ENCODE measurements around the gene BCAS3. TPM values are rescaled to one million over a fixed set of nuclear protein-coding genes. Genes with fewer than 3 reads are reported as not detected.

The BCAS3 gene
- total RNA-seq, 4 donors from 2014 or later: 13.0 to 27.8 (median 20.7) TPM

GRCh38 chr17:61412860-61413660 lies 735.4 kb downstream of the BCAS3 start:
- H3K27ac ChIP-seq: peak overlapping the region; percentile 82 to 92 (median 90)
- intact Hi-C loops (cut with DNase I): loop anchor here (5.0 kb wide), 1 partner anchor 424 kb away; no protein-coding TSS in a partner anchor
- no peaks in the 10 kb centered on the region for H3K9me3 ChIP-seq
- H3K36me3 ChIP-seq: no peaks in the 10 kb centered on the region
- DNase-seq: no peak
- peak overlapping the region; percentile 63 to 75 (median 70) for H3K4me3 ChIP-seq
- peaks cover 0 to 98% (median 4%) of the 10 kb centered on the region in 4 donors for H3K27me3 ChIP-seq
- H3K4me1 ChIP-seq: peaks cover 37 to 86% (median 40%) of the 10 kb centered on the region in 3 donors
- WGBS, 2 donors: 47 to 48% methylated on average over 6 of the region's 38 CpGs
- TF ChIP-seq CTCF (IDR thresholded peaks at IDR 0.05) (no peak), POLR2A (IDR thresholded peaks at IDR 0.05) (no peak)

DNA sequence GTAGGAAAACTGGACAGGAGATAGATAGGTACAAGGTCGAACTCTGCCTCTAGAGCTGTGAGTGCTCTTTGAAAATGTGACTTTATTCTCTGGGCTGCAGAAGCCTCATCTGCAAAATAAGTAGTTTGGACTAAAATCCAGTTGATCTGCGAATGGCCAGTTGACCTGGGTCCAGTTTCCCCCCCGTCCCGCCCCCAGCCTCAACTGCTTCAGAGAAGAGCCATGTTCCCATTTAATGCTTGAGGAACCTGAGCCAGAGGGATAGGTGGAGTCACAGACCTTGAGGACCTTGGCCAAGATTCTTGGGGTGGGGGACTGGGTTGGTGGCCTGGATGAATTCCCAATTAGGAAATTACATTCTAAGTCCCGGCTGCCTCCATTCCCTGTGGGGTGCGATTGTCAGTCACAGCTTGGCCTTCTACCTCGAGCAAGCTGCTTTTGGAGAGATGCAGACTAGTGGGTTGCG lies 736.0 kb downstream of the BCAS3 start:
- TF ChIP-seq CTCF (IDR thresholded peaks at IDR 0.05) (no peak), POLR2A (IDR thresholded peaks at IDR 0.05) (no peak)
- Histone ChIP-seq H3K9me3 (no peaks in the 10 kb centered on the region), H3K4me3 (peak overlapping the region in 2 of 4 donors; percentile 70 to 75), H3K27ac (peak overlapping the region in 3 of 4 donors; percentile 35 to 92 (median 91)), H3K4me1 (peaks cover 33 to 80% (median 36%) of the 10 kb centered on the region in 3 donors), H3K27me3 (peaks cover 0 to 97% (median under 1%) of the 10 kb centered on the region in 4 donors), H3K36me3 (no peaks in the 10 kb centered on the region)
- intact Hi-C loops (cut with DNase I): loop anchor here (5.0 kb wide), 1 partner anchor 424 kb away; no protein-coding TSS in a partner anchor
- WGBS, 2 donors: 78 to 80% methylated on average over 4 to 8 of the region's 8 CpGs
- DNase-seq: no peak

GRCh38 chr17:61414141-61414935 lies 736.7 kb downstream of the BCAS3 start:
- intact Hi-C loops (cut with DNase I): loop anchor here (5.0 kb wide), 1 partner anchor 423 kb away; no protein-coding TSS in a partner anchor
- no peak for DNase-seq
- peaks cover 29 to 74% (median 33%) of the 10 kb centered on the region in 3 donors for H3K4me1 ChIP-seq

GRCh38 chr17:61414936-61415251 lies 737.2 kb downstream of the BCAS3 start:
- TF ChIP-seq CTCF (IDR thresholded peaks at IDR 0.05): no peak
- TF ChIP-seq POLR2A (IDR thresholded peaks at IDR 0.05): no peak
- DNase-seq: no peak
- peaks cover 0 to 97% (median 0%) of the 10 kb centered on the region in 4 donors for H3K27me3 ChIP-seq
- H3K9me3 ChIP-seq: no peaks in the 10 kb centered on the region
- WGBS, 2 donors: 70 to 78% methylated on average over 4 to 5 of the region's 5 CpGs
- H3K4me1 ChIP-seq: peaks cover 29 to 69% (median 32%) of the 10 kb centered on the region in 3 donors
- H3K4me3 ChIP-seq: no peak overlapping the region
- H3K27ac ChIP-seq: peak overlapping the region in 2 of 4 donors; percentile 35 to 91
- intact Hi-C loops (cut with DNase I): loop anchor here (5.0 kb wide), 1 partner anchor 422 kb away; no protein-coding TSS in a partner anchor
- no peaks in the 10 kb centered on the region for H3K36me3 ChIP-seq

More at GRCh38 chr17:61414141-61414935, 736.7 kb downstream of the BCAS3 start:
- 59 to 62% methylated on average over 8 to 13 of the region's 16 CpGs for WGBS, 2 donors
- no peaks in the 10 kb centered on the region for H3K36me3 ChIP-seq
- H3K27ac ChIP-seq: peak overlapping the region in 2 of 4 donors; percentile 35 to 91
- no peak overlapping the region for H3K4me3 ChIP-seq
- TF ChIP-seq POLR2A (IDR thresholded peaks at IDR 0.05) (no peak), CTCF (IDR thresholded peaks at IDR 0.05) (no peak)
- H3K27me3 ChIP-seq: peaks cover 0 to 97% (median 0%) of the 10 kb centered on the region in 4 donors
- no peaks in the 10 kb centered on the region for H3K9me3 ChIP-seq
